NB4 (cell line): ENCODE measurements around the gene ZNF836.

Experiments used
- DNase-seq: peaks from one replicate; pipeline ENCODE4 v3.0.0; 2010; ENCODE audit warnings: low read depth
- H3K4me3 ChIP-seq: one replicate; pipeline ENCODE4 v1.5.1; 2011; ENCODE audit warnings: mild to moderate bottlenecking, low read depth, low read length, moderate library complexity
- CTCF ChIP-seq: IDR thresholded peaks from one replicate; pipeline ENCODE4 v1.5.1; 2012; ENCODE audit warnings: low read depth, low read length
- MAX ChIP-seq: IDR thresholded peaks from 2 replicates; pipeline ENCODE4 v1.6.1; 2011; ENCODE audit warnings: low read depth, low read length
- MYC ChIP-seq: IDR thresholded peaks from 2 replicates; pipeline ENCODE4 v1.6.1; 2011; ENCODE audit warnings: low read depth, low read length
- POLR2A ChIP-seq: IDR thresholded peaks from 2 replicates; pipeline ENCODE4 v1.6.1; 2011; ENCODE audit warnings: mild to moderate bottlenecking; ENCODE audit not compliant: insufficient read length; ENCODE audit errors: extremely low read depth

The ZNF836 gene

GRCh38 chr19:52171321-52172169 is at the start of gene ZNF836:
TSS of gene ZNF836 (minus strand) at chr19:52171621. CDS start at chr19:52168072, 3,549 bp downstream.
- DNase-seq, result peak; percentile 78
- H3K4me3 ChIP-seq, result peak within 1 kb of the TSS; percentile 86
- TF ChIP-seq MAX (no peak), POLR2A (no peak), CTCF (no peak), MYC (no peak)

GRCh38 chr19:52221031-52221430 is 49.6 kb upstream of the ZNF836 start:
- TF ChIP-seq CTCF (no peak), MYC (no peak), POLR2A (no peak), MAX (no peak)
- DNase-seq, result no peak
- H3K4me3 ChIP-seq, result no peak overlapping the region

- H3K4me3 ChIP-seq, result no peak overlapping the region
- no peak for TF ChIP-seq POLR2A
- TF ChIP-seq CTCF, result no peak
- TF ChIP-seq MAX, result no peak
- no peak for TF ChIP-seq MYC
- DNase-seq, result no peak
Measured at GRCh38 chr19:52219611-52220010, 48.2 kb upstream of the ZNF836 start.

GRCh38 chr19:52217576-52217975 is 46.2 kb upstream of the ZNF836 start:
- no peak for TF ChIP-seq MAX
- TF ChIP-seq POLR2A, result no peak
- no peak for TF ChIP-seq MYC
- TF ChIP-seq CTCF, result no peak
- DNase-seq, result no peak
- no peak overlapping the region for H3K4me3 ChIP-seq

GRCh38 chr19:52216401-52216800 is 45.0 kb upstream of the ZNF836 start:
- H3K4me3 ChIP-seq, result no peak overlapping the region
- TF ChIP-seq CTCF (no peak), MAX (no peak), POLR2A (no peak)
- DNase-seq, result no peak

GRCh38 chr19:52214241-52214640 is 42.8 kb upstream of the ZNF836 start:
- DNase-seq, result no peak
- H3K4me3 ChIP-seq, result no peak overlapping the region

More at GRCh38 chr19:52214241-52214640, 42.8 kb upstream of the ZNF836 start:
- no peak for TF ChIP-seq POLR2A
- no peak for TF ChIP-seq MYC
- no peak for TF ChIP-seq MAX
- TF ChIP-seq CTCF, result no peak
